Activated T-cell treated with anti-CD3 and anti-CD28 coated beads for 24 hours (primary cell): ENCODE results near the gene WDR59.

Source experiments
- DNase-seq: peaks from one replicate; pipeline ENCODE4 v3.0.0-alpha.2; 2020; ENCODE audit warnings: low read depth

The WDR59 gene

DNA sequence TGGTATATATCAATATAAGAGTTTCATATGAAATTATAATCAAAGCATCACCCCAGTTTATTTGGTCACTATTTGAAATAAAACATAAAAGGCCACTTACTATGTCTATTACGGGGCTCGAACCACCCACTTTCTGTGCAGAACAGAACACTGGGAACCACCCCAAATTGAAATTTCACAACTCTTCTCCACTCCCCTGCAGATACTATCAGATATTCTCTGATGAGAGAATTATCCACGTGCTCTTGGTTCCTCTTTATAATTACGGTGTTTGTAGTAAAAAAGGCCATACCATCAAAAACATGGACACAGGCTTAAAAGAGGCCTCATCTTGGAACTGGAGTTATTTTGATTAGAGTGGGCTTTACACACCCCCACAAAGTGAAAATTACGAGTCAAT, 82.8 kb downstream of the WDR59 start:
- no peak for DNase-seq

DNA sequence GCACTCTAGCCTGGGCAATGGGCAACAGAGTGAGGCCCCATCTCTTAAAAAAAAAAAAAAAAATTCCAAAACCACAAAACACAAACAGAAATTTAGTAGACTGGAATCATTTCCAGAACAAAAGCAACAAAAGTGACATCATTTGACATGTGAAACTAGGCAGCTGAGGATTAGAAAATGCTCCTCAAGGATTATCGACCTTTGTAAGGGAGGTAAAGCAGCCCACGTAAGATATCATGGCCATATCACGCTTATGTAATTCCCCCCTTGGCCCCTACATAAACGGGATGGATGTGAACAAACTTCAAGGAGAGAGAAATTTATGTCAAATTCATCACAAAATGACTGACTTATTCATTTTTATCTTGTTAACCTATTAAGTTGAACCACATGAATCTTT, 83.3 kb downstream of the WDR59 start:
- no peak for DNase-seq

DNA sequence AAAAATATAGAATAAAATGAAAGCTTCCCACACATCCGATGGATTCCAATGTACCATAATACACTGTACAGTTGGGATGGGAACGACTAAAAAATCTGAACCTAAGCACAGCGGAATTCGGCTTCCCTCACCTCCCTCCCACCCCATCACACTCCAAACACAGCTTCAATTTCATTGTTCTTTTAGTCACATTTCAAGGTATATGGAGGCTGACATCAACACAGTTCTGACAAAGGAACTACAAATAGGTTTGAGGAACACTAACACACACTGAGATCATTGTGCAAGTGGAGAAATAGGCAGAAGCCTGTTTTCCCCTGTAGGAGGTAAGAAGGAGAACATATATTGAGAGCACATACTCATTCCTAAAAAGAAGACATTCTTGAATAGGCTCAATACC, 85.1 kb downstream of the WDR59 start:
- no peak for DNase-seq

DNA sequence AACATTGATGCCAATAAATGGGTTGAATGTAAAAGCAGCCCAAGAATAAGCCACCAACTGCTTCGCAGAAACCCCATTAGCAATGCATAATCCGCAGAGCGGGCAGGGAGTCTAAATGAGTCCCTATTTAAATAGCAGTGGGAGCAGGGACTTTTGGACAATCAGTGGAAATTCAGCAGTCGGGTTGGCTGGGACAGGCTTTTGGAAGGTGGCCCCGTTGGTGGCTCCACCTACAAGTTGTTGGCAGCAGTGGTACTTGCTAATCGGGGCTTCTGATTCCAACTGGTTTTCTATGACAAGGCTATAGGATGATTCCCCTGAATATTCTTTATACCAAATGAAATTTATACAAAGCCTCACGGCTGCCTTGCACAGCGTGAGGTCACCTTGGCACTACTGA, 86.3 kb downstream of the WDR59 start:
- DNase-seq, result no peak

DNA sequence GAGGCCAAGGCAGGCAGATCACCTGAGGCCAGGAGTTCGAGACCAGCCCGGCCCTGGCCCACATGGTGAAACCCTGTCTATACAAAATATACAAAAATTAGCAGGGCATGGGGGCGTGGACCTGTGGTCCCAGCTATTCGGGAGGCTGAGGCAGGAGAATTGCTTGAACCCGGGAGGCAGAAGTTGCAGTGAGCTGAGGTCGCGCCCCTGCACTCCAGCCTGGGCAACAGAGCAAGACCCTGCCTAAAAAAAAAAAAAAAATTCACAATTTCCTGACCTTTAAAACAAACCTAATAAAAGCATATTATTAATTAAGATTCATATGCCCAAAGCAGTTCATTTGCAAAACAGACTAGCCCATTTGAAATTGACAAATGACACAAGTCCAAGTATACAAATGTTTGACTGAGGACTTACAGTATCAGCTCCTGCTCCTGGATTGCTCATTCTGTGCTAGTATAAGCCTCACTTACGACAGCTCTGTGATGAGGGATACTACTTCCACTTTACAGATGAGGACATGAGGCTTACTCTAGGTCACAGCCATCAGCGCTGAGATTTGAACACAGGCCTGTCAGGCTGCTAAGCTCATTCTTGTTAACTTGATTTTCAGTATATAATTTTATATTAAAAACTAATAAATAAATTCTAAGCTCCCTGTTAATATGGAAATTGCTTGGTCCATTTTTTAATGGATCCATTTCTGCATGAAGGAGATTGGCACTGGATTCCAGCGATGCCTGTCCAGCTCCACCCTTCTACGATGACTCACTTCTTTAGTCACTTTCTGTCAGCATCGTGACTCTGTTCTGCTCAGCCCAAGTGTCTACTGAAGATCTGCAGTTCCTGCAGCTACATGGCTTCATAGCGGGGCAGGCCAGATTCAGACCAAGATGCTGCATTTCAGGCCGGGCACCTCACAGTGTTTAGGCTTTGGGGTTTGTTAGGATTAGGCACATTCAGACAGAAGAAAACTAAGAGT, 88.2 kb downstream of the WDR59 start:
- DNase-seq, result no peak

DNA sequence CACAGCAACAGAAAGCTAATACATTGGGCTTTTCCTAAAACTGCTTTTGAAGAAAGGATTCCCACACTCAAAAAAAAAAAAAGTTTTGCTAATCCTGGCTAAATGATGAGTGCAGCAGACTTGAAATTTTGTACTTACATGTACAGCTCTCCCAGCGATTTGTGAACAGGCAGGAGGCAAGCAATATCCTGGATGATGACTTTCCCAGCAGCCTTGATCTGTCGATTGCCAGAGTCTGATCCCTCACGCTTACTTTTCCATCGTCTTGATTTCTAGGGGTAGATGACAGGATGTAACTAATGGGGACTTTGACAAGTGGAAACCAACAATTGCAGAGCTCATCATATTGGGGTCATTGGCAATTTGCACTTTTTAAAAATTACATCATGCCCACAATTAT, 91.4 kb downstream of the WDR59 start:
- DNase-seq, result no peak

DNA sequence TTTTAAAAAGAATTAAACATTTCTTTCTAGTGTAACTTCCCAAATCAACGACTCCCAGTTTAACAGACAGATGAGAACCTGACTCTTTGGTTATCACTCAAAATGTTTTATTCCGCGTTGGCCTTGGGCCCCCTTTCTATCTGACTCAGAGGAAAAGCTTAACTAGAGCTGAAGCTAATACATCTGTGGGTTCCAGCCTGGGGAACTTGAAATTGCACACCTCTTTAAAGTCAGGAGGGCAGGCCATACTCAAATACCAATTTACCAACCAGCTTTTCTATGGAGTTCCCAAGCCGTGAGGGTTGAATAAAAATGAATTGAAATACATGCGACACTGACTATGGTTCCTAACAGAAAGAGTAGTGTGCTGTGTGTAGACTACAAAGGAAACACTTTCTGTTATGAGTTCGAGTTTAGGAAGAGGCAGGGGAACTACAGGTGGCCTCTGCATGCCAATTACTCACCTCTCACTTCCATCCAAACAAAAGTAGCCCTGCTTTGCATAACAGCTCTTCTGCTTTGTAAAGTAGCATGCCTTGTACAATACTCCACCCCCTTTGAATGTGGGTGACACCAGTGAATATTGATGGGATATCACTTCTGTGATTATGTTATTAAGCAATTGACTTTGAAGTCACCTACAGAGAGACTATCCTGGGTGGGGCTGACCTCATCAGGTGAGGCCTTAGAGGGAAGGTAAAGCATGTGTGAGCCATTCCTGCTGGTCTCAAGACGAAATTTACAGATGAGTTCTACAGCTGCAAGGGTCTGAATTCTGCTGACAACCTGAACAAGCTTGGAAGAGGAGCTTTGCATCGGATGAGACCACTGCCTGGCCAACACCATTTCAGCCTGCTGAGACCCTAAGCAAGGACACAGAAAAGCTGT, 92.1 kb downstream of the WDR59 start:
- no peak for DNase-seq

DNA sequence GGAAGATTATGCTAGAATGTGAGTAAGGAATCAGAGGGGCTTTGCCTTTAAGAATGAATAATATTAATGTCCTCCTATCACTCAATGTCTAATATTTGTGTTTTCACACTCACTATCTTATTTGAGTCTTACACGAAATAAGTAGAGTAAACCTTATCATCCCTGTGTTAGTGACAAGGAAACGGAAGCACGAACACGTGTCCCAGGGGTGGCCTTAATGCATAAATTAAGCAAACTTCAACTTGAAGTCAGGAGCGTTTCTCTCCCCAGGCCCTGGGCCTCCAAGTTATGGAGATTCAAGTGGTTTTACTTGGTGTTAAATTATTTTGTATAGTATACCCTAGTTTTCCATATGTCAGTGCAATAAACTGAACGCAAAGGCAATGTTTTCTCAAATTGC, 96.0 kb downstream of the WDR59 start:
- DNase-seq, result no peak

DNA sequence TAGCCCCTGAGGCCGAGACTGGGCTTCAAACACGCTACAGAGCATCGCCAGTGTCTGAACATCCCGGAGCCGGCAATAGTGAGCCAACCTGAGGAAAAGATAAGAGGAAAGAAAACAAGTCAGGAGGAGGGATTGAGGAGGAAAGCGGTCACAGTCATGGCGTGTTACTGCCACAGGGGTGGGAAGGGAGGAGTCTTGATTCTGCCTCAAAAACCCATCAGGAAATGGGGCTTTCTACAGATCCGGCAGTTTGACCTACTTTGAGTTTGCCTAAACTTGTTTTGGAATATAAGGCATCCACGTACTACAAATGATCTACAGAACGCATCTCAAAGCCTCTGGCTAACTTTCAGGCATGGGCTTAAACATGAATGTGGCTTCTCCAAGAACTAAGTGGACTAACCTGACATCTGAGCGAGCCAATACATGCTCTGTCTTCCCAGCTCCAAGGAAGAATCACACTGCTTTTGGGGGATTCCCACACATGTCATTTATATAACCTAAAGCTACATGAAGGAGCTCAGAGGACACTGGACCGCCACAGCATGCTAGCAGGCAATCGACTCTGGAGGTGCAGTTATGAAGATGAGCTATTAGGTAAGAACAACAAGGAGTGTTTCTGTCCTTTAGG, 96.6 kb downstream of the WDR59 start:
- DNase-seq, result no peak

DNA sequence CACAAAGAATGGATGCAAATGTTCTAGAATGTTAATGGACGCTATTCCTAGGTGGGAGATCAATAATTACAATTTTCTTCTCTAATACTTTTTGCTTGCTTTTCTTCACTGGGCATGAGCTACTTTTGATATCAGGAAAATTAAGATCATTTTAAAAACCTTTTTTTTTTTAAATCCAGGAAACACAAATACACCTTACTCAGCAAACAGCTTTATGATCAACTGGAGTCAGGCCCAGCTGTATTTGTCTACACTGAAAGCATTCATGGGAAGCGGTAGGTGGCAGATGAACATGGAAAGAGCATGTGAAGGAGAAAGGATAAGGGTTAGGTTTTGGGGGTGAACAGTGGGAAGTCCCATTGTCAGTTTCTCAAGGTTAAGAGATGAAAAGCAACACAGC, 97.8 kb downstream of the WDR59 start:
- no peak for DNase-seq

DNA sequence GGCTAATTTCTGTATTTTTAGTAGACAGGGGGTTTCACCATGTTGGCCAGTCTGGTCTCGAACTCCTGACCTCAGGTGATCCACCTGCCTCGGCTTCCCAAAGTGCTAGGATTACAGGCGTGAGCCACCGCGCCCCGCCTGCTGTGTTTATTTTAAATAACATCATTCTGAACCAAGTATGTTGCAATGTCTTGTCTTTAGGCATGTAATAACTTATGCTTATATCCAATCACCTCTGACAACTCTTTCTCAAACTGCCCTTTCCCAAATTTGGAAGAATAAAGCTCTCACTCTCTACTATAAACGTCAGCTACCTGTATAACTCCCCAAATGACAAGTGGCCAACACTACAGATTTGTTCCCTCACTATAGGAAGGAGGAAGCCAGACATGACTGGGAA, 107.2 kb downstream of the WDR59 start:
- DNase-seq, result no peak

DNA sequence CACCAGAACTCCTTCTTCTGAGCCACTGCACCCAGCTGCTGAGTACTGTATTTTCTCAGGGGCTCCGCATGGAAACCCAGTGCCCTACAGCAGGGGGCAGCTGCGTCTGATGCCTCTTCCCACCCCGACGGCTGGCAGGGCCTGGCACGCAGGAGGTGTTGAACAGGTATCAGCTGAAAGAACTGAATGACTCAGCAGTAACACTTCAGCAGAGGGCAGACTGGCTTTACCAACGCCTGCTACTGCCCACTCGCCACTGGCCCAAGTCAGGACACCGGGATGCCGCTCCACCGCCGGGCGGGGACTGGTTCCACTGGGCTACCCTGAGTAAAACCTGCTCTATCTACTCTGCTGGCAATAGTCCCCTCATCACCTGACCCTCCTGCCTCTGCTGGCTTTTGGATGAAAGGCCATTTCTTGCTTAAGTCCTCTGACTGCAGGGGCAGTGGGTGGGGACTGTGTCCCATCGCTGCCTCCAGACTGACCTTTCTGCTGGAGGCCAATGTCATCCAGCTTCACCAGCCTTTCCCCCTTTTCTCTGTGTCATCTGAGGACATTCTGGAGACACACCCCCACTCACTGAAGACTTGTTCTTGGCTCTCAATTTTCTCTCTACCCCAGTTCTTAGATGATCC, 109.9 kb downstream of the WDR59 start:
- DNase-seq, result no peak

DNA sequence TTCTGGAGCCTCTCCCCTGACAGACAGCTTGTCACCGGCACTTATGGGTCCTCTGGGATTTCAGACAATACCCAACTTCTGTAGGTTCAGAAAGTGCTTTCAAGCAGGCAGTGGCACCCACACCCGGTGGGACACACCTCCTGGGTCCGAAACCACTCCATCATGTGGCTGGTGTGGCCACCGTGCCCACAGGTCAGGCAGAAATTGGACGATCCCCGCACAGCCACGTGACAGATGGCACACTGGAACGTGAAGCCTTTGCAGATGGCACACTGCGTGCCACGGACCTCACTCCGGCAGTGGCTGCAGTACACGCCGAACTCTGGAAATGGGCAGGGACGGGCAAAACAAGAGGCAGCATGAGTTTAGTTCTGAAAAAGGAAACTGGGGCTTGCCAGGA, 110.8 kb downstream of the WDR59 start:
- no peak for DNase-seq

DNA sequence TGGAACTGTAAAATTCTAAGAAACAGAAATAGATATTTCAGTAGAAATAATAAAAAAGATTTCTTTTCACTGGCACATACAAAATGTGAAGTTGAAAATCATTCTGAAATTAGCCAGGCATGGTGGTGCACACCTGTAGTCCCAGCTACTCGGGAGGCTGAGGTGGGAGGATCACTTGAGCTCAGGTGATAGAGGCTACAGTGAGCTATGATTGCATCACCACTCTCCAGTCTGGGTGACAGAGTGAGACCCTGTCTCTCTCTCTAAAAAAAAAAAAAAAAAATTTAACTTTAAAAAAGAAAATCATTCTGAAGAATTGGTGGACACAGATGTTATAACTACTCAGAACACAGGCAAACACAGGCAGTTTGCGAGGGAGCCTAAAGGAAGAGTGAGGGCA, 112.6 kb downstream of the WDR59 start:
- DNase-seq, result no peak

DNA sequence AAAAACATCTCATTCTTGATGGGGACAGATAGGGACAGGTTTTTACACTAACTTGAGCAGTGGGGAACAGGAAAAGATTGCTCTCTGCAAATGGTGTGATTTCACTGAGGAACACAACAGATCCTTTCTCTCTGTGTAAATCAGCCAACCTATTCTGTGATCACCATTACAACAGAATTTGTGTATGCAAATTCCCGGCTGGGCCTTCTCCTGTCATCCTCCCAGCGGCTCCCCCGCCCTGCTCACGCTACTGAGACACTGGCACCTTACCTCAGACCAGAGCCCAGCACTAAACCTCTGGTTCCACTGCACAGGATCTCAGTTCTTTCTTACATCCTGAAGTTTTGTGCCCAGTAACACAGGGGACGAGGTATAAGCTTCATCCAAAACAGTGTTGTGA, 113.3 kb downstream of the WDR59 start:
- DNase-seq, result no peak

DNA sequence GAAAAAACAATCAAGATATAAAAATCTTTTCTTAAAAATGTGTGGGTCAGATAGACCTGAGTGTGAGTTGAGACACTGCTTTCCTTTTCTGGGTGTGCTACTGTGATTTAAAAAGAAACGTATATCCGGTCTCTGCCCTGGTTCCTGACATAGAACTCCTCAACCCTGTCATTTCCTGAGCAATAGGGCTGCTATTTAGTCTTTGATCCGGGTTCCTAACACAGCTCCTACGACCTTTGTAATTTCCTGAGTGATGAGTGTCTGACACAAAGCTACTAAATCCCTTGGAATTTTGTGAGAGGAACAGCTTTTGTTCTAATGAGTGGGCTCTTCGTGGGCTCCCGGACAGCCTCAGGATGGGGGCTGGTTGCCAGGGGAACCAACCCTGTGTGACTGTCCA, 116.4 kb downstream of the WDR59 start:
- DNase-seq, result no peak

DNA sequence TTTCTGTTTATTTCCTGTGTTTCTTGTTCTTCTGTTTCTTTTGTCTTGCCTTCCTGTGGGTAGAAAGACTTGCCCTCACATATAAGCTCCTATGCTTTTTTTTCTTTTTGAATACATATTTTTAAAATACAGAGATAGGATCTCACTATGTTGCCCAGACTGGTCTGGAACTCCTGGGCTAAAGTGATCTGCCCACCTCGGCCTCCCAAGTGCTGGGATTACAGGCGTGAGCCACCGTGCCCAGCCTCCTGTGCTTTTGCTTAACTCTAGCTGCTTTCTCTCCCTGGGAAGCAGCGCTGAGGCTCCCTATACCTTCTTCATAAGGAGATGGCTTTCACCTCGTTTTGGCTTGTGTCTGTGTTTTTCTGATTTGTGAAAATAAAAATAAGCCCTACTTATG, 116.9 kb downstream of the WDR59 start:
- DNase-seq, result no peak

DNA sequence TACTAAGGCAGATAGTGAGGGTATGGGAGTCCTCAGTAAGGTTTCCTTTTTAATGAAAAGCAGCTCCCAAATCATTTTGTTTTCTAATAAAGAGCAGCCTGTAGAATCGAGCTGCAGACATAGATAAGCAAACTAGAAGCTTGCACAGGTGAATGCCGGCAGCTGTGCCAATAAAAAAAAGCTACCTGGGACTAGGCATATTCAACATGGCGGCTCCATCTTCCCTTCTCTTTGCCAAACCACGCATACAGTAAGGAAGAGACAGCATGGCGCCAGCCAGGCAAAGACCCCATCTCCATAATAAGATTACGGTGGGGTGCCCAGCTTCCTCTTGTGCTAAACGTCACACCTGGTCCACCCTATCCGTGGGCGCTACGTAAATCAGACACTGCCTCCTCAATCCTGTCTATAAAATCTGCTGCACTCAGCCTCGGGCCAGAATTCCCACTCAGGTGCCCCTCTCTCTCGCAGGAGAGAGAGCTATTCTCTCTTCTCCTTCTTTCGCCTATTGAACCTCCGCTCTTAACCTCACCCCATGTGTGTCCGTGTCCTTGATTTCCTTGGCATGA, 117.6 kb downstream of the WDR59 start:
- no peak for DNase-seq

DNA sequence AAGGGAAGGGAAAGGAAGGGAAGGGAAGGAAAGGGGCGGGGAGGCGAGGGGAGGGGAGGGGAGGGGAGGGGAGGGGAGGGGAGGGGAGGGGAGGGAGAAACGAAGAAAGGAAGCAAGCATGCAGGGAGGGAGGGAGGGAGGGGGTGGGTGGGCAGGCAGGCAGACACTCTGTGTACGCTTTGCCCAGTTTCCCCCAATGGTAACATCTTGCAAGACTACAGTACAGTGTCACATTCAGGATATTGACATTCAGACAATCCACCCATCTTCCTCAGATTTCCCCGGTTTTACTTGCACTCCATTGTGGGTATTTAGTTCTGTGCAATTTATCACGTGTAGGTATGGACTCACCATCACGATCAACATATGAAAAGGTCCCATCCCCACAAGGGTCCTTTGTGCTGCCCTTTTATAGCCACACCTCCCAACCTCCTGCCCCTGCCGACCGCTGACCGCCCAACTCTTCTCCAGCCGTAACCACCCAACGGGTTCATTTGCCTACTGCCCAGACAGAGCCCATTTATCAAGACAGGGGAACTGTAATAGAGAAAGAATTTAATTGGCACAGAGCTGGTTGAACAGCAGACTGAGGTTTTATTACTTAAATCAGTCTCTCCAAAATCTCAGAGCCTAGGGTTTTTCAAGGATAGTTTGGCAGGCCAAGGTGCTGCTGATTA, 118.9 kb downstream of the WDR59 start:
- no peak for DNase-seq

DNA sequence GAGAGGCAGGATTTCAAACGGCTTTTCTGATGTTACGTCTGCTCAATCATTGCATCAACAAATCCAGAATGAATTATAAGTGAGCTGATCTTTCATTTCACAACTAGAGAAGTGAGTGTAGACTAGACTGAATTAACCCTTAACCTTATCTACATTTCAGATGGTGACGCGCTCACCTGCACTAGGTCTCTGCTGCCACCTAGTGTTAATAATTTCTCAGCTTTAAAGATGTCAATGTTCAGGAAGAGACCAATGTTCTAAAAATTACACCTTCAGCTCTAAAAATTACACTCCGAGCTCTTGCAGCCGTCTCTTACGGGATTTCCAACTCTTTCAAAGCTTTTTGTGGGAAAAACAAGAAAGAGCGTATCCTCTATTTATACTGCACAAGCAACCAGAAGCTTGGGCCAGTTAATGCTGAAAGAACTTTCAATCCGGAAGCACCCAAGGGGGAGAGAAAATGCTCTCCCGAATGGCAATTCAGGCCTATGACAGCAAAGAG, 122.1 kb downstream of the WDR59 start:
- DNase-seq, result no peak

DNA sequence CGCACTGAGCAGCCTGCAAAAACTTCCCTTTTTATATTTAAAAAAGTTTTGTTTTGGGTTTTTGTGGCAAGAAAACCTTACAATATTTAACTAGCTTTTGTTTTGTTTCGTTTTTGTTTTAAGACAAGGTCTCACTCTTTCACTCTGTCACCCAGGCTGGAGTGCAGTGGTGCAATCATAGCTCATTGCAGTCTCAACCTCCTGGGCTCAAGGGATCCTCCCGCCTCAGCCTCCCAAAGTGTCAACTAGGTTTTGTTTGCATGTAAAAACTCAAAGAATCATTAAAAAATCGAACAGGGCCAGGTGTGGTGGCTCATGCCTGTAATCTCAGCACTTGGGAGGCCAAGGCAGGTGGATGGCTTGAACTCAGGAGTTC, 132.4 kb downstream of the WDR59 start:
- DNase-seq, result no peak
